Stimulated activated CD8-positive, alpha-beta memory T cell treated with anti-CD3 and anti-CD28 coated beads, Interleukin-15, amount 100 ng/mL, for 48 hours (primary cell): ENCODE results near the gene FARP2.
"Not testable (repeated sequence)": the region's sequence is repeated elsewhere in the genome, so short reads cannot be mapped to it uniquely, and the experiment has no call there.

Source experiments
- DNase-seq, 2 donors: peaks; one replicate each; pipeline ENCODE4 v3.0.0-alpha.2; 2020; ENCODE audit warnings: low read depth in 2 of 2

FARP2 gene

GRCh38 chr2:241410739-241411176, 54.7 kb downstream of the FARP2 start:
- no peak for DNase-seq

DNA sequence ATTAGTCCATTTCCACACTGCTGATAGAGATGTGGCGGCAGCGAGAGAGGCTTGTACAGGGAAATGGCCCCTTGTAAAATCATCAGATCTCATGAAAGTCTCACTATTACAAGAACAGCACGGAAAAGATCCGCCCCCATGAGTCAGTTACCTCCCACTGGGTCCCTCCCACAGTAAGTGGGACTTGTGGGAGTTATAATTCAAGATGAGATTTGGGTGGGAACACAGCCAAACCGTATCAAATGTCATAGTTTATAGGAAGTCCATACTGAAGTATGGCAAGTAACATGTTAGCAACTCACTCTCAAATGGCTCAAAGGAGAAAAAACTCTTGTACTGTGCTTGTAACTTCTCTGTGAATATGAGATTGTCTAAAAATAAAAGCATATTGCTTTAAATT, 56.1 kb downstream of the FARP2 start:
- no peak for DNase-seq

GRCh38 chr2:241413501-241413900, 57.4 kb downstream of the FARP2 start:
- DNase-seq, result not testable (repeated sequence)

DNA sequence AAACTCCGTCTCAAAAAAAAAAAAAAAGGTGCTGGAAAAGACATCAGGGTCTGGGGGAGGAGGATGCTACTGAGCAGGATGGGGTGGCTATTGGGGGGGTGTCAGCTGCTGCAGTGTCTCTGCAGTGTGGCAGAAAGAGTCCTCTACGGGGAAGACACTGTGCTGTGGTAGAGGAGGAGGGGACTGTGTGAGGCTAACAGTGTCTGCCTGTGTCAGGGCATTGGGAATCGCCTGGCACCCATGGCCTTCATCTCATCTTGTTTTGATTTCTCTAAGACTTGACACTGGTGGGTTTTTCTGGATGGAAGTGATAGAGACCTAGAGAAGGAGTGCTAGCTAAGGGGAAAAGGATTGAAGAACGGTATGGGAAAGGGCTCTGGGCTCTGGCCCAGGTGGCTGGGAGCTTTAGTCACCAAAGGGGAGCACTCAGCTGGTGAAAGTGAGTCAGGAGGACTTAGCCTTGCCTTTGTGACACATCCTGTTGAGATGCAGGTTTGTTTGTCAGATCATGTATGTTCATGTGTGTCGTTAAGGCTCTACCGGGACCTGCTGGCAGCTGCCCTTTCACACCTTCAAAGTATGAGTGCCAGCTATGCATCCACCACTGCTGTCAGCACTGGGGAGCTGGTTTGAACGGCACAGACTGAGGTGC, 58.0 kb downstream of the FARP2 start:
- DNase-seq, result no peak

- no peak for DNase-seq
Measured at GRCh38 chr2:241415196-241415595, 59.1 kb downstream of the FARP2 start.

DNA sequence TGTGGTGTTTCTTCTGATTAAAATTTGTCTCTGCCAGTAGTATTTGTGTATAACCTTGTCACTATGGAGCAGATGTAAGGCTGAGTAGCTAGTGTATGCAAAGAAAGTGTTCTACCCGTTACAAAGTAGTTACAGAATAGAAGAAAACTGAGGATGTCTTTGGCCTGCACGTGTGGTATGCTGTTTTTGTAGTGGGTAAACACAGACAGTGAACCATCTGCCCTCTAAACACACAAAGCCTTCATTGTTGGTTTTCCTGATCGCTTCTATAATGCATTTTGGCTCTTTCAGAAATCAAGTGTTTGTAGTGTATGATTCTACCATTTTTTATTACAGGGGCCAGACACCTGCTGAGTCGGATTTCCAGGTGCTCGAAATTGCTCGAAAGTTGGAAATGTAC, 61.5 kb downstream of the FARP2 start:
- no peak for DNase-seq

DNA sequence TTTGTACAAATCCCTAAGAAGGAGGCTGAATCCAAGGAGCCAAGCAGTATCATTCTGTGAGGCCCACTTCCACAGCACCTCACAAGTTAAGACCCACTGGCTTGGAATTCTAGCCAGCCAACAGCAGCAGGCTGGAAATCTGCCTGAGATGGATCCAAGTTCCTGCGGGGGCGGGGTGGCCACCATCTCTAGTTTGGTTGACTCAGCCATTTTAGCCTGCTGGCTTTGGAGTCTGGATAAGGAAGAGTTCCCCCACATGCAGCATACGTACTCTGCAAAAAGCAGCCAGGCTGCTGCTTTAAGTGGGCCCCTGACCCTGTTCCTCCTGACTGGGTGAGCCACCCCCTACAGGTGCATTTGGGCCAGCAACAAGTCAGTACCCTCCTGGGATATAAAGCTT, 65.2 kb downstream of the FARP2 start:
- no peak for DNase-seq

- DNase-seq, result not testable (repeated sequence)
Measured at GRCh38 chr2:241421942-241422341, 65.9 kb downstream of the FARP2 start.

- no peak for DNase-seq
Measured at GRCh38 chr2:241422350-241422749, 66.3 kb downstream of the FARP2 start.

GRCh38 chr2:241423489-241423888, 67.4 kb downstream of the FARP2 start:
- DNase-seq, result not testable (repeated sequence)

- no peak for DNase-seq
Measured at GRCh38 chr2:241425368-241425767, 69.3 kb downstream of the FARP2 start.

GRCh38 chr2:241430178-241430577, 74.1 kb downstream of the FARP2 start:
- no peak for DNase-seq

GRCh38 chr2:241432824-241433448, 76.9 kb downstream of the FARP2 start:
- DNase-seq, result no peak

DNA sequence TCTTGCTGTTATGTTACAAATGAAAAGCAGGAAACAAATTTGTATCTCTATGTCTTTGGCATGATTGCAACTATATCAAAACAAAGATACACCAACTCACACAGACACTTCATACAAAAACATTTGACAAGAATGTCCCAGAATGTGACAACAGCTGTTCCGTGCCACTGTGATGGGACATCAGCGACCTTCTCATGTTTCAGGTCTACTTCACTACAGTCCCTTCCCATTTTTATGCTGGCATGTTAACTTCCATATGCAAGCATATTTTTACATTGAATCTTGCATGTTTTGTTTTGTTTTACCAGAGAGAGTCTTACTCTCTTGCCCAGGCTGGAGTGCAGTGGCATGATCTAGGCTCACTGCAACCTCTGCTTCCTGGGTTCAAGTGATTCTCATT, 81.1 kb downstream of the FARP2 start:
- no peak for DNase-seq

DNA sequence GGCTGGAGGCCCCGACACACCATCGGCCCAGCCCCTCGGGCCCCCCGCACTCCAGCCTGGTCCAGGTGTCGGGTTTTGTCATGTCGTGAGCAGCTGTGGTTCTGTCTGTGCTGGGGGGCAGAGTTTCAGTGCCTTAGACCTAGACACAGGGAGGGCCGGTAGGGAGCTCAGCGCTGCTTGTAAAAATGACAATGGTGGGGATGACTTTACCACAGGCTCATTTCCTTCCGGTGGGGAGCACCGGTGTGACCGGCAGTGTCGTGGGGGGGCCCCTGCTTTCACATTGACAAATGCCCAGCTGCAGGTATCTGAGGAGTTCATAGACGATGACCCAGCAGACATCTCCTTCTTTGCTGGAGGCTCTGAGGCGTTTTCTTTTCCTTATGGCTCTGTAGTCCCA, 85.4 kb downstream of the FARP2 start:
- DNase-seq, result no peak

DNA sequence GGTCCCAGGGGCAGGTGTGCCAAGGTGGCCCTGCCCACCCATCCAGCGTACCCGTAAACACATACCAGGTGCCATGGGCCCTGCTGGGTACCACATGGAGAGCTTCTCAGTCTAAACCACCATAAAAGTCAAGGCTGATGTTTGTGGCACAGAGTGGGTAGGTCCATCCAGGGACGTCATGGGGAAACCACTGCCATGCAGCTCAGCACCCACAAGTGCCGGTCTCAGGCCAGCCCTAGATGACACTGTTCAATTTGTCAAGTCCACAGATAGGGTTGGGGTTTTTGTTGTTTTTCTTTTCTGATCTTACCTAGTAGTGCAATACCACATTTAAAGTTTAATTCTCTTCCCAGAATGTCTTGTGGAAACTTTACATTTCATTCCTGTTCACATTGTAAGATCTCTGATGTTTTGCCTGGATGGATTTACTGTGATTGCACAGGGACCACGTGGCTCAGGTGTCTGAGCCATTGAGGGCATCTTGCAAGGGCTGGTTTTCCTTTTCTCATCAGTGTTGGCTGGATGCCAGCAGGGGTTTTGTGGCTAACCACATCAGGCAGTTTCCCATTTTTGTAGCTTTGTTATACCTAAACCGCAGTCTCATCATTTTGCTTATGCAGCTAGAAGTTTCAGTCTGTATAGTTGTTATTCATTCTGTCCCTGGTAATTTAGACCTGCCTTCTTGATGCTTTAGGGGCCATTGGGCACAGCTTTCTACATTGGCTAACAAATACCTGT, 87.6 kb downstream of the FARP2 start:
- peak; percentile 83 to 88 for DNase-seq

- no peak for DNase-seq
Measured at GRCh38 chr2:241445426-241445825, 89.3 kb downstream of the FARP2 start.

DNA sequence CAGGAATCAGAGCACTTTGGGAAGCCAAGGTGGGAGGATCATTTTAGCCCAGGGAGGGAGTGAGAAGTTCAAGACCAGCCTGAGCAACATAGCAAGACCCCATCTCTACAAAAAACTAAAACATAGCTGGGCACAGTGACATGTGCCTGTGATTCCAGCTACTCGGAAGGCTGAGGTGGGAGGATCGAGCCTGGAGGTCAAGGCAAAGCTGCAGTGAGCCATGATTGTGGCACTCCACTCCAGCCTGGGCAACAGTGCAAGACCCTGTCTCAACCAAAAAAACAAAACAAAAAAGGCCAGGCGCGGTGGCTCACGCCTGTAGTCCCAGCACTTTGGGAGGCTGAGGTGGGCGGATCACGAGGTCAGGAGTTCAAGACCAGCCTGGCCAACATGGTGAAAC, 94.0 kb downstream of the FARP2 start:
- DNase-seq, result not testable (repeated sequence)

GRCh38 chr2:241451840-241452506, 95.9 kb downstream of the FARP2 start:
- DNase-seq, result no peak

DNA sequence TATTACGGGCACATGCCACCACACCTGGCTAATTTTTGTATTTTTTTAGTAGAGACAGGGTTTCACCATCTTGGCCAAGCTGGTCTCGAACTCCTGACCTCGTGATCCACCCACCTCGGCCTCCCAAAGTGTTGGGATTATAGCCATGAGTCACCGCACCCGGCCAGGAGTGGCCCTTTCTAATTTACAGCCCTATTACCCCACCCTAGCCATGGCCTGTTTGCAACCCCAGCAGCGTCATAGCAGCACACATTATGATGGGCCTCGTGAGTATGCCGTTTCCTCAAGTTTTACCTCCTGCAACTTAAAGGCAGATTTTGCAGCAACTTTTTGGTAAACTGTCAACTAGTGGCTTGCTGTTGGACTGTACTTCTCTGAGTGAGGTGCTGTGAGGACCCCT, 97.8 kb downstream of the FARP2 start:
- not testable (repeated sequence) for DNase-seq

DNA sequence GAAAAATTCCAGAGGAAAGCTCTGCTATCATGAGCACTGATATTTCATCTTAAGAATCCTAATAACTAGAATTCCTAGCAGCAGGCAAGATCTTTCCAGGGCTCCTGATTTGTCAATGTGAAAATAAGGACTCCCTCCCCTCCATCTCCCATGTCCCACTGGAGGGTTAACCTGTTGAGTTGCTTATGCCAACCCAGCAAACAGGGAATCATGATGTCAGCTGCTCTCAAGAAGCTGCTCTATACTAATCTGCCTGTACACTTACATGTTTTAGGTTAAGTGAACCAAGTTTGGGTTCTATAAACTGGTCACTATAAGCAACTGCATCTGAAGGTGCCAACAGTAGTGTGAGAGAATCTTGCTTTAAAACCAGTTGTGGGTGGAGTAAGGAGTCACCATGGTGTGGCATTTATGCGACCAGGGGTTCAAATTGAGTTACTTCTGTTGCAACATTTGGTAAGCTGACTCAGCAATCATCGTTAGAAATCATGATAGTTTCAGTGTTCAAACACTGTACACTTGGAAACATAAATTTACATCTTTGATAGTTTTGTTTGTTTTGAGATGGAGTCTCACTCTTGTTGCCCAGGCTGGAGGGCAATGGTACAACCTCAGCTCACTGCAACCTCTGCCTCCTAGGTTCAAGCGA, 98.9 kb downstream of the FARP2 start:
- DNase-seq, result no peak

GRCh38 chr2:241456546-241456945, 100.5 kb downstream of the FARP2 start:
- DNase-seq, result no peak
